ENCODE data around the gene CDH6.

DNA sequence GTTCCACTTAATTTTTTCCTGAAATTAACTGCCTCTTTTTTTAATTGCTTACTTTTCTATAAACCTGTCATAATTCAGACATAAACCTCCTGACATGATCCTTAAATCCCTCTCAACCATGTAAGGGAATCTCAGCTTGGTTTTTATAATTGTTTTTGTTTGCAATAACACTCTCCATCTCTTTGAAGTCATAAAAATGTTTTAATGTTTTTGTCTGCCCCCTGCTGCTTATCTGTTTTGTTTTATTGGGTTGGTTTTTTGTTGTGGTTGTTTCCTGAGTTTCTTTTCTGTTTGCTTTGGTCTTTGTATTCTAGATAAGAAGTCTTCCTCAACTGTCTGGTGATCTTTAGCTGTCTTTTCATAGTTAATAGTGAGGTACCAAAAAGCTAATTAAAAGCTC lies 142.0 kb downstream of the CDH6 start:
- TF ChIP-seq, protein P1, sequence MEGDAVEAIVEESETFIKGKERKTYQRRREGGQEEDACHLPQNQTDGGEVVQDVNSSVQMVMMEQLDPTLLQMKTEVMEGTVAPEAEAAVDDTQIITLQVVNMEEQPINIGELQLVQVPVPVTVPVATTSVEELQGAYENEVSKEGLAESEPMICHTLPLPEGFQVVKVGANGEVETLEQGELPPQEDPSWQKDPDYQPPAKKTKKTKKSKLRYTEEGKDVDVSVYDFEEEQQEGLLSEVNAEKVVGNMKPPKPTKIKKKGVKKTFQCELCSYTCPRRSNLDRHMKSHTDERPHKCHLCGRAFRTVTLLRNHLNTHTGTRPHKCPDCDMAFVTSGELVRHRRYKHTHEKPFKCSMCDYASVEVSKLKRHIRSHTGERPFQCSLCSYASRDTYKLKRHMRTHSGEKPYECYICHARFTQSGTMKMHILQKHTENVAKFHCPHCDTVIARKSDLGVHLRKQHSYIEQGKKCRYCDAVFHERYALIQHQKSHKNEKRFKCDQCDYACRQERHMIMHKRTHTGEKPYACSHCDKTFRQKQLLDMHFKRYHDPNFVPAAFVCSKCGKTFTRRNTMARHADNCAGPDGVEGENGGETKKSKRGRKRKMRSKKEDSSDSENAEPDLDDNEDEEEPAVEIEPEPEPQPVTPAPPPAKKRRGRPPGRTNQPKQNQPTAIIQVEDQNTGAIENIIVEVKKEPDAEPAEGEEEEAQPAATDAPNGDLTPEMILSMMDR (IDR thresholded peaks at IDR 0.05 in 2 of 3, conservative IDR thresholded peaks at IDR 0.05 in 1 of 3; ENCODE audit: borderline replicate concordance in 1 of 3, insufficient read depth in 1 of 3, low read depth in 2 of 3, low read length in 2 of 3): no peak
- TF ChIP-seq EZH2phosphoT487 (IDR thresholded peaks at IDR 0.05; ENCODE audit: borderline replicate concordance) (no peak), YY1 (IDR thresholded peaks at IDR 0.05; ENCODE audit: extremely low read depth, insufficient replicate concordance, low read depth, low read length) (no peak)
